Measurements from ENCODE around the gene ELP4. TPM values are rescaled to one million over a fixed set of nuclear protein-coding genes. Genes with fewer than 3 reads are reported as not detected.

The ELP4 gene
- polyA plus RNA-seq, 4 donors: 5.4 to 14.5 (median 7.9) TPM

- 46 to 56% (median 47%) methylated on average over 2 of the region's 2 CpGs for WGBS, 3 donors
- H3K36me3 ChIP-seq (ENCODE audit: control insufficient read depth in 3 of 3, insufficient read depth in 2 of 3, low read depth in 1 of 3, low read length in 3 of 3): no peaks in the 10 kb centered on the region
- no peaks in the 10 kb centered on the region for H3K27me3 ChIP-seq (ENCODE audit: control insufficient read depth in 3 of 3, insufficient read depth in 3 of 3, low read length in 3 of 3)
- H3K27ac ChIP-seq (ENCODE audit: low read depth in 1 of 3, low read length in 2 of 3): no peak overlapping the region
- H3K4me3 ChIP-seq (ENCODE audit: low read depth in 1 of 3, low read length in 3 of 3): no peak overlapping the region
- no peaks in the 10 kb centered on the region for H3K9me3 ChIP-seq (ENCODE audit: control insufficient read depth in 2 of 2, insufficient read depth in 1 of 2, low read depth in 1 of 2, low read length in 1 of 2)
- DNase-seq (peak in 1 of 2 donors; percentile 15), FAIRE-seq (no peak)
- no peaks in the 10 kb centered on the region for H3K4me1 ChIP-seq (ENCODE audit: control insufficient read depth in 3 of 3, insufficient read depth in 2 of 3, low read depth in 1 of 3, low read length in 2 of 3)
Observed at GRCh38 chr11:31711137-31711536, 201.6 kb downstream of the ELP4 start.

- DNase-seq: no peak
- Histone ChIP-seq H3K9me3 (ENCODE audit: control insufficient read depth in 2 of 2, insufficient read depth in 1 of 2, low read depth in 1 of 2, low read length in 1 of 2) (no peaks in the 10 kb centered on the region), H3K4me1 (ENCODE audit: control insufficient read depth in 3 of 3, insufficient read depth in 2 of 3, low read depth in 1 of 3, low read length in 2 of 3) (no peaks in the 10 kb centered on the region), H3K4me3 (ENCODE audit: low read depth in 1 of 3, low read length in 3 of 3) (no peak overlapping the region), H3K27ac (ENCODE audit: low read depth in 1 of 3, low read length in 2 of 3) (no peak overlapping the region), H3K27me3 (ENCODE audit: control insufficient read depth in 3 of 3, insufficient read depth in 3 of 3, low read length in 3 of 3) (no peaks in the 10 kb centered on the region), H3K36me3 (ENCODE audit: control insufficient read depth in 3 of 3, insufficient read depth in 2 of 3, low read depth in 1 of 3, low read length in 3 of 3) (no peaks in the 10 kb centered on the region)
- 95 to 98% (median 95%) methylated on average over 2 of the region's 2 CpGs for WGBS, 3 donors
- no peak for FAIRE-seq
Observed at GRCh38 chr11:31712851-31713250, 203.3 kb downstream of the ELP4 start.

- Histone ChIP-seq H3K4me1 (ENCODE audit: control insufficient read depth in 3 of 3, insufficient read depth in 2 of 3, low read depth in 1 of 3, low read length in 2 of 3) (no peaks in the 10 kb centered on the region), H3K4me3 (ENCODE audit: low read depth in 1 of 3, low read length in 3 of 3) (no peak overlapping the region), H3K36me3 (ENCODE audit: control insufficient read depth in 3 of 3, insufficient read depth in 2 of 3, low read depth in 1 of 3, low read length in 3 of 3) (no peaks in the 10 kb centered on the region), H3K9me3 (ENCODE audit: control insufficient read depth in 2 of 2, insufficient read depth in 1 of 2, low read depth in 1 of 2, low read length in 1 of 2) (no peaks in the 10 kb centered on the region), H3K27me3 (ENCODE audit: control insufficient read depth in 3 of 3, insufficient read depth in 3 of 3, low read length in 3 of 3) (no peaks in the 10 kb centered on the region), H3K27ac (ENCODE audit: low read depth in 1 of 3, low read length in 2 of 3) (no peak overlapping the region)
- FAIRE-seq (no peak), DNase-seq (no peak)
- 81 to 87% (median 86%) methylated on average over 3 of the region's 3 CpGs for WGBS, 3 donors
Observed at GRCh38 chr11:31714840-31715239, 205.3 kb downstream of the ELP4 start.

- H3K27me3 ChIP-seq (ENCODE audit: control insufficient read depth in 3 of 3, insufficient read depth in 3 of 3, low read length in 3 of 3): no peaks in the 10 kb centered on the region
- H3K4me3 ChIP-seq (ENCODE audit: low read depth in 1 of 3, low read length in 3 of 3): no peak overlapping the region
- FAIRE-seq: no peak
- H3K4me1 ChIP-seq (ENCODE audit: control insufficient read depth in 3 of 3, insufficient read depth in 2 of 3, low read depth in 1 of 3, low read length in 2 of 3): no peaks in the 10 kb centered on the region
- 56 to 76% (median 59%) methylated on average over 2 of the region's 2 CpGs for WGBS, 3 donors
- no peak for DNase-seq
- H3K27ac ChIP-seq (ENCODE audit: low read depth in 1 of 3, low read length in 2 of 3): no peak overlapping the region
- H3K9me3 ChIP-seq (ENCODE audit: control insufficient read depth in 2 of 2, insufficient read depth in 1 of 2, low read depth in 1 of 2, low read length in 1 of 2): no peaks in the 10 kb centered on the region
- peaks cover 0 to 3% (median 0%) of the 10 kb centered on the region in 3 donors for H3K36me3 ChIP-seq (ENCODE audit: control insufficient read depth in 3 of 3, insufficient read depth in 2 of 3, low read depth in 1 of 3, low read length in 3 of 3)
Observed at GRCh38 chr11:31720225-31720624, 210.7 kb downstream of the ELP4 start.

- no peaks in the 10 kb centered on the region for H3K27me3 ChIP-seq (ENCODE audit: control insufficient read depth in 3 of 3, insufficient read depth in 3 of 3, low read length in 3 of 3)
- H3K27ac ChIP-seq (ENCODE audit: low read depth in 1 of 3, low read length in 2 of 3): no peak overlapping the region
- no peaks in the 10 kb centered on the region for H3K4me1 ChIP-seq (ENCODE audit: control insufficient read depth in 3 of 3, insufficient read depth in 2 of 3, low read depth in 1 of 3, low read length in 2 of 3)
- FAIRE-seq (no peak), DNase-seq (no peak)
- peaks cover 0 to 3% (median 0%) of the 10 kb centered on the region in 3 donors for H3K36me3 ChIP-seq (ENCODE audit: control insufficient read depth in 3 of 3, insufficient read depth in 2 of 3, low read depth in 1 of 3, low read length in 3 of 3)
- H3K9me3 ChIP-seq (ENCODE audit: control insufficient read depth in 2 of 2, insufficient read depth in 1 of 2, low read depth in 1 of 2, low read length in 1 of 2): no peaks in the 10 kb centered on the region
- WGBS, 3 donors: 76 to 94% (median 83%) methylated on average over 3 of the region's 3 CpGs
- no peak overlapping the region for H3K4me3 ChIP-seq (ENCODE audit: low read depth in 1 of 3, low read length in 3 of 3)
Observed at GRCh38 chr11:31720671-31721365, 211.3 kb downstream of the ELP4 start.

GRCh38 chr11:31722754-31723153, 213.2 kb downstream of the ELP4 start:
- no peak overlapping the region for H3K27ac ChIP-seq (ENCODE audit: low read depth in 1 of 3, low read length in 2 of 3)
- peaks cover 0 to 3% (median 0%) of the 10 kb centered on the region in 3 donors for H3K36me3 ChIP-seq (ENCODE audit: control insufficient read depth in 3 of 3, insufficient read depth in 2 of 3, low read depth in 1 of 3, low read length in 3 of 3)
- FAIRE-seq (no peak), DNase-seq (no peak)
- no peak overlapping the region for H3K4me3 ChIP-seq (ENCODE audit: low read depth in 1 of 3, low read length in 3 of 3)
- no peaks in the 10 kb centered on the region for H3K4me1 ChIP-seq (ENCODE audit: control insufficient read depth in 3 of 3, insufficient read depth in 2 of 3, low read depth in 1 of 3, low read length in 2 of 3)
- no peaks in the 10 kb centered on the region for H3K9me3 ChIP-seq (ENCODE audit: control insufficient read depth in 2 of 2, insufficient read depth in 1 of 2, low read depth in 1 of 2, low read length in 1 of 2)
- no peaks in the 10 kb centered on the region for H3K27me3 ChIP-seq (ENCODE audit: control insufficient read depth in 3 of 3, insufficient read depth in 3 of 3, low read length in 3 of 3)
- WGBS, 3 donors: 94 to 96% (median 95%) methylated on average over 3 of the region's 3 CpGs

- FAIRE-seq (no peak), DNase-seq (no peak)
- H3K4me3 ChIP-seq (ENCODE audit: low read depth in 1 of 3, low read length in 3 of 3): no peak overlapping the region
- no peak overlapping the region for H3K27ac ChIP-seq (ENCODE audit: low read depth in 1 of 3, low read length in 2 of 3)
- no peaks in the 10 kb centered on the region for H3K27me3 ChIP-seq (ENCODE audit: control insufficient read depth in 3 of 3, insufficient read depth in 3 of 3, low read length in 3 of 3)
- no peaks in the 10 kb centered on the region for H3K9me3 ChIP-seq (ENCODE audit: control insufficient read depth in 2 of 2, insufficient read depth in 1 of 2, low read depth in 1 of 2, low read length in 1 of 2)
- H3K36me3 ChIP-seq (ENCODE audit: control insufficient read depth in 3 of 3, insufficient read depth in 2 of 3, low read depth in 1 of 3, low read length in 3 of 3): peaks cover 0 to 3% (median 0%) of the 10 kb centered on the region in 3 donors
- H3K4me1 ChIP-seq (ENCODE audit: control insufficient read depth in 3 of 3, insufficient read depth in 2 of 3, low read depth in 1 of 3, low read length in 2 of 3): no peaks in the 10 kb centered on the region
Observed at GRCh38 chr11:31725176-31725575, 215.6 kb downstream of the ELP4 start.

- Histone ChIP-seq H3K4me3 (ENCODE audit: low read depth in 1 of 3, low read length in 3 of 3) (no peak overlapping the region), H3K27me3 (ENCODE audit: control insufficient read depth in 3 of 3, insufficient read depth in 3 of 3, low read length in 3 of 3) (no peaks in the 10 kb centered on the region), H3K9me3 (ENCODE audit: control insufficient read depth in 2 of 2, insufficient read depth in 1 of 2, low read depth in 1 of 2, low read length in 1 of 2) (peaks cover 0 to 6% of the 10 kb centered on the region in 2 donors), H3K4me1 (ENCODE audit: control insufficient read depth in 3 of 3, insufficient read depth in 2 of 3, low read depth in 1 of 3, low read length in 2 of 3) (no peaks in the 10 kb centered on the region), H3K36me3 (ENCODE audit: control insufficient read depth in 3 of 3, insufficient read depth in 2 of 3, low read depth in 1 of 3, low read length in 3 of 3) (no peaks in the 10 kb centered on the region), H3K27ac (ENCODE audit: low read depth in 1 of 3, low read length in 2 of 3) (no peak overlapping the region)
- 15 to 20% (median 19%) methylated on average over 1 of the region's 1 CpG for WGBS, 3 donors
- no peak for DNase-seq
- FAIRE-seq: no peak
Observed at GRCh38 chr11:31728432-31728831, 218.9 kb downstream of the ELP4 start.

- no peaks in the 10 kb centered on the region for H3K27me3 ChIP-seq (ENCODE audit: control insufficient read depth in 3 of 3, insufficient read depth in 3 of 3, low read length in 3 of 3)
- H3K27ac ChIP-seq (ENCODE audit: low read depth in 1 of 3, low read length in 2 of 3): no peak overlapping the region
- H3K36me3 ChIP-seq (ENCODE audit: control insufficient read depth in 3 of 3, insufficient read depth in 2 of 3, low read depth in 1 of 3, low read length in 3 of 3): no peaks in the 10 kb centered on the region
- WGBS, 3 donors: 86 to 91% (median 90%) methylated on average over 1 of the region's 1 CpG
- H3K4me3 ChIP-seq (ENCODE audit: low read depth in 1 of 3, low read length in 3 of 3): no peak overlapping the region
- FAIRE-seq (no peak), DNase-seq (no peak)
- peaks cover 0 to 7% of the 10 kb centered on the region in 2 donors for H3K9me3 ChIP-seq (ENCODE audit: control insufficient read depth in 2 of 2, insufficient read depth in 1 of 2, low read depth in 1 of 2, low read length in 1 of 2)
- H3K4me1 ChIP-seq (ENCODE audit: control insufficient read depth in 3 of 3, insufficient read depth in 2 of 3, low read depth in 1 of 3, low read length in 2 of 3): no peaks in the 10 kb centered on the region
Observed at GRCh38 chr11:31740131-31740530, 230.6 kb downstream of the ELP4 start.
